ENCODE results near the gene TSHR. TPM values are rescaled to one million over a fixed set of nuclear protein-coding genes. Genes with fewer than 3 reads are reported as not detected.

TSHR gene
- total RNA-seq, 3 donors from 2014 or later, result 0.60 TPM; not detected in 2

DNA sequence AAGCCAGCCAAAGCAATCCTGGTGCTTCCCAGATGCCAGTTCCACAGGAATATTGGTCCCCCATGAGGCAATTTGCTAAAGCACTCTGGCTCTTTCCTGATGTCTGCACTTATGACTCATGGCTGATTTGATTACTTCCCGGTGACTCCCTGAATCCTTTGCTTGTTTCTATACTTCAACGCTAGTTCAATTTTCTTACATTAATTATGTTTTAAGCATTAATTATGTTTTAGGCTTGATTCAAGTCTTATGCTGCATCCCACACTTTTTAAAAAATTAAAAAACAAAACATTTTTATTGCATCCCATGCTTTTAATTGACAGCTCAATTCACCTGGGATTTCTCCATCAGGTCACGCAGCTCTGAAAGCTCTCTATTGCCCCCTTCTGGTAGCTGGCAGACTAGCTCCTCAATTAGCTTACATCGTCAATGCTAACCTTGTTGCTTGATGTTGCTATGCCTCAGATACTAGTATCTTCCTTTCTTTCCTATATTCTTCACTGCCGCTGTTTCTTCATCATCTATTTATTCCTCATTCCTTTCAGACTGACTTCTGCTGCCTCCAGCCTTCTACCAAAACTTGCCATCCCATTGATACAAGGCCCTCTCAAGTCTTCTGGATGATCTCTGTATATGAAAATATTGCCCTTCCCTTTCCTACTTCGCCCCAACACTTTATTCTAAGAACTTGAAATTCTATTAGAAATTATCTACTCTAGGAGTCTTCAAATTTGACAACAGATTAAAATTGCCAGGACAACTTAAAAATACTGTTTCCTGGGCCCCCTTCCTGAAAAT lies 32.0 kb downstream of the TSHR start:
- intact Hi-C loops (cut with DNase I, micrococcal nuclease), result loop anchor here (1.0 to 2.0 kb wide), 2 partner anchors 33 kb away; partner anchors contain the start of gene TSHR (in 1 of the 2)
- Histone ChIP-seq H3K4me1 (ENCODE audit: low read depth) (no peaks in the 10 kb centered on the region), H3K9me3 (no peaks in the 10 kb centered on the region), H3K4me3 (no peak overlapping the region), H3K36me3 (ENCODE audit: low read depth) (no peaks in the 10 kb centered on the region)
- TF ChIP-seq, protein P1, sequence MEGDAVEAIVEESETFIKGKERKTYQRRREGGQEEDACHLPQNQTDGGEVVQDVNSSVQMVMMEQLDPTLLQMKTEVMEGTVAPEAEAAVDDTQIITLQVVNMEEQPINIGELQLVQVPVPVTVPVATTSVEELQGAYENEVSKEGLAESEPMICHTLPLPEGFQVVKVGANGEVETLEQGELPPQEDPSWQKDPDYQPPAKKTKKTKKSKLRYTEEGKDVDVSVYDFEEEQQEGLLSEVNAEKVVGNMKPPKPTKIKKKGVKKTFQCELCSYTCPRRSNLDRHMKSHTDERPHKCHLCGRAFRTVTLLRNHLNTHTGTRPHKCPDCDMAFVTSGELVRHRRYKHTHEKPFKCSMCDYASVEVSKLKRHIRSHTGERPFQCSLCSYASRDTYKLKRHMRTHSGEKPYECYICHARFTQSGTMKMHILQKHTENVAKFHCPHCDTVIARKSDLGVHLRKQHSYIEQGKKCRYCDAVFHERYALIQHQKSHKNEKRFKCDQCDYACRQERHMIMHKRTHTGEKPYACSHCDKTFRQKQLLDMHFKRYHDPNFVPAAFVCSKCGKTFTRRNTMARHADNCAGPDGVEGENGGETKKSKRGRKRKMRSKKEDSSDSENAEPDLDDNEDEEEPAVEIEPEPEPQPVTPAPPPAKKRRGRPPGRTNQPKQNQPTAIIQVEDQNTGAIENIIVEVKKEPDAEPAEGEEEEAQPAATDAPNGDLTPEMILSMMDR (IDR thresholded peaks at IDR 0.05), result peak; percentile 82
- DNase-seq (peak in 2 of 3 donors; percentile 30 to 87), ATAC-seq (peak; percentile 97)

DNA sequence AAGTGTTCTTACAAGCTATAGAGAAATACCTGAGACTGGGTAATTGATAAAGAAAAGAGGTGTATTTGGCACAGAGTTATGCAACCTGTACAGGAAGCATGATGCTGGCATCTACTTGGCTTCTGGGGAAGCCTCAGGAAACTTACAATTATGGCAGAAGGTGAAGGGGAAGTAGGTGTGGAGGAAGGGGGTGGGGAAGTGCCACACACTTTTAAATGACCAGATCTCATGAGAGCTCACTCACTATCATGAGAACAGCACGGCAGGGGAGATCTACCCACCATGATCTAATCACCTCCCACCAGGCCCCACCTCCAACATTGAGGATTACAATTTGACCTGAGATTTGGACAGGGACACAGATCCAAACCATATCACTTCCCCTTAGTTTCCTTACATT lies 32.8 kb downstream of the TSHR start:
- intact Hi-C loops (cut with DNase I, micrococcal nuclease), result no loop called here
- TF ChIP-seq, protein P1 (IDR thresholded peaks at IDR 0.05), result no peak
- ATAC-seq (no peak), DNase-seq (no peak)
- Histone ChIP-seq H3K4me3 (no peak overlapping the region), H3K4me1 (ENCODE audit: low read depth) (no peaks in the 10 kb centered on the region), H3K36me3 (ENCODE audit: low read depth) (no peaks in the 10 kb centered on the region), H3K9me3 (no peaks in the 10 kb centered on the region)

DNA sequence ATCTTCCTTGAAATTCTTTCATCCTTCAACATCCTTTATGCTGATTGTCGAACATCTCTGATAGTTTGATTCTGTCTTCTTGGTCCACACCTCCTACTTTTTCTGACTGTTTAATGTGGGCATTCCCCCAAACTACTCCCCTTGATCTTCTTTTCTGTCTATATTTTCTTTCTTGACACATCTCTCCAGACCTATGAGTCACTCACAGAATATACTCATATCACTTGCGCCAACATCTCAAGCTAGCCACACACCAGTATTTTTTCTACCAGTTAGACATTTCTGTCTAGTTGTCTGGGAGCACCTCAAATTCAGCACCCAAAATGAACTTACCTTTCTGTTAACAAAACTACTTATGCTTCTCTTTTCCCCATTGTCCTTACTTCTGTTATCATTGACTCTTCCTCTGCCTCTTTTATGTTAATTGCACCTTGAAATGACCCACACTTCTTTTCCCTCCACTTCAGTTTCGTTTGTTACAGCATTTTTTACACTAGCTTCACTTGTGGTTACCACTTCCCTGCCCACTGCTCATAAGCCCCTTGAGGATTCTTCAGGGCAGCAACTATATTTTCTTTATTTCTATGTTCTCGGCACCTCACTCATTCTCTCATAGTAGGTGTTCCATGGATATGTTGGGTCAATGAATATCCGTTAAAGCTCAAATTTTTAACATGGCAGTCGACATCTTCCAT lies 33.5 kb downstream of the TSHR start:
- no peaks in the 10 kb centered on the region for H3K9me3 ChIP-seq
- intact Hi-C loops (cut with DNase I, micrococcal nuclease), result no loop called here
- no peaks in the 10 kb centered on the region for H3K4me1 ChIP-seq (ENCODE audit: low read depth)
- no peak overlapping the region for H3K4me3 ChIP-seq
- no peaks in the 10 kb centered on the region for H3K36me3 ChIP-seq (ENCODE audit: low read depth)
- DNase-seq, result no peak
- TF ChIP-seq, protein P1 (IDR thresholded peaks at IDR 0.05), result no peak
- ATAC-seq, result no peak

DNA sequence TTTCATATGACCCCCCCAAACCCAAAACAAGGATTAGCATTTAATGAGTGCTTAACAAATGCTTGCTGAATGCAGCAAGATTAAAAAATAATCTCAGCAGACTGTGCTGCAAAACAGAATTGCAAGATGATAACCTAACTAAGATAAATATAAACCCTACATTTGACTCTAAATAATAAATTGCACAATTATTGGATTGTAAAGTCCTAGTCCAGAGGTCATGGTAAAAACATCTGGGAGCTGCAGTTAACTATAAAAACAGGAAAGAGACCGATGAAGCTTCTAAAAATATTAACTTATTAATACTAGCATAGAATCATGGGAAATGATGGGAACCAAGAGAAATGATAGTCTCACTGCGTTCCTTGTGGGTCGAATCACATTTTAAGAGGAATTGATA lies 37.2 kb downstream of the TSHR start:
- H3K36me3 ChIP-seq (ENCODE audit: low read depth), result no peaks in the 10 kb centered on the region
- H3K4me1 ChIP-seq (ENCODE audit: low read depth), result no peaks in the 10 kb centered on the region
- intact Hi-C loops (cut with DNase I, micrococcal nuclease), result loop anchor here (10.0 kb wide), 1 partner anchor 172 kb away; no protein-coding TSS in a partner anchor
- DNase-seq (no peak), ATAC-seq (no peak)
- H3K9me3 ChIP-seq, result no peaks in the 10 kb centered on the region
- H3K4me3 ChIP-seq, result no peak overlapping the region
- TF ChIP-seq, protein P1 (IDR thresholded peaks at IDR 0.05), result no peak

DNA sequence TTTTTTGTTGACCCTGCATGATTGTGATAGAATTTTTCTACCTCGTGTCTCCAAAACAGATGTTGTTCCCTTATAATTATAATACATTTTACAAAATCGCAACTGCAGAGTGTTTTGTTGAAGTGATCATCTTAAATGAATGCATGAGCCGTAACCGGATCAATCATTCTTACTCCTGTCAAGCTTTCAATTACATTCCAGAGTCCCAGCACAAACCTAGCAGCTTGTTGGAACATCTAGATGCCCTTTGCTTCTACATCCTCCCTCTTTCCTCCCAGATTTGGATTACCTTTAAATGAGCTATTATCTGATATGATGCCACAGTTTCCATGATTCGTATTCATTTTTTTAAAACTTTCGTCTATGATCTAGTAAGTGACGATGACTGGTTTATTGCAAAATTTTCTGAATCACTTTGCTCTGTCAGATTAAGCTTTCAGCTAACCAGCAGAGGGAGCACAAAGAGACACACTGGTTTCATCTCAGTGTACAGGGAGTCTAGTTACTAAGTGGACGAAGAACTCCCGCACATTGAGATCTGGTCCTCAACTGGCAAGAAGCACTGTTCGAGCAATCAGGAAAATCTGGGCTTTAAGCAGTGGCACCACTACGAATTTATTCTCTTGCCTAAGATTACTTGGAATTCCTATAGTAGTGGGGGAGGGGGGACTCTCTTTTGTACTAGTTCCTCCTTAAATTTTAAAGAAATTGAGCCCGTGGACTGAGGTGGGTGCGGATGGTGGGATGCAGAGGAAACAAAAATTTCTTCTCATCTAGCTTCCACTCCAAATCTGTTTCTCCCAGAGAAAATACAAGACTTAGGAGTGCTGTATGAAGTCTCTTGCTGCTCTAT lies 40.9 kb downstream of the TSHR start:
- H3K4me3 ChIP-seq, result no peak overlapping the region
- peak; percentile 82 for ATAC-seq
- no peaks in the 10 kb centered on the region for H3K36me3 ChIP-seq (ENCODE audit: low read depth)
- H3K9me3 ChIP-seq, result no peaks in the 10 kb centered on the region
- intact Hi-C loops (cut with DNase I, micrococcal nuclease), result loop anchor here (10.0 kb wide), 1 partner anchor 169 kb away; no protein-coding TSS in a partner anchor
- no peaks in the 10 kb centered on the region for H3K4me1 ChIP-seq (ENCODE audit: low read depth)
- DNase-seq, result peak in 1 of 3 donors; percentile 55
- TF ChIP-seq, protein P1 (IDR thresholded peaks at IDR 0.05), result peak; percentile 15

Measured in mucosa of descending colon (tissue), 3 donors.